ENCODE results near the gene PDZK1.
"Not testable (repeated sequence)": the region's sequence is repeated elsewhere in the genome, so short reads cannot be mapped to it uniquely, and the experiment has no call there.

The PDZK1 gene

DNA sequence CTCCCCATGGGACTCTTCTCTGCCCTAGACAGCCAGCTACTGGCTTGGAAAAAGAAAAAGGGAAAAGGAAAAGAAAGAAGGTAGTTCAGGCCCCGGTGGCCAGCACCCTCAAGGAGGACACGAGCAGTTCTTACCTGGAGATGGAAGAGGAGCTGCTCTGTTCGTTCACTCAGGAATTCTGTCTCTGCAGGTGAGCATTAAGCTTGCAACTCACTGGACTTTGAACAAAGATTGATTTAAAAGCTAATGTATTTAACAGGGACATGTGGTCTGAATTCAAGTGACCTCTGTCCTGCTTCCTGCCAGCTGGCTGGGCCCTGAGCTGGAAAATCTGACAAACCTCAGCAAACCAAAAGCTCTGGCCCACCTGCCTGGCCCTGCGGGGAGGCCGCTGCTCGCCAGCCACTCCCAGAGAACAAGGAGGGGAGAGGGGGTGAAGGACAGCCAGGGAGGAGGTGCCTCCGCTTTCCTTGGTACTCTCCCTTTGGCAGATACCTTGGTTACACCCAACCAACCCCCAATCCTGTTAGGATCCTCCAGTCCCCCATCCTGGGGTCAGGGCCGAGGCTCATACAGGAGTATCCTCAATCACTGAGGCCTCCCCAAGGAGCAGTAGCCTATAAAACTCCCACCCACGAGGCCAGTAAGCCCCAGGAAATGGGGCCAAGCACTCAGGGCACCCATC is at the start of gene PDZK1:
Gene PDZK1 (minus strand): TSS at position 186 of the 685 bp plus-strand sequence. CDS start 19,347 bp downstream, outside the sequence.
- DNase-seq: no peak

GRCh38 chr1:145751491-145752037 is 44.4 kb upstream of the PDZK1 start:
- DNase-seq: no peak

- DNase-seq: no peak
Measured at GRCh38 chr1:145750426-145750825, 43.3 kb upstream of the PDZK1 start.

DNA sequence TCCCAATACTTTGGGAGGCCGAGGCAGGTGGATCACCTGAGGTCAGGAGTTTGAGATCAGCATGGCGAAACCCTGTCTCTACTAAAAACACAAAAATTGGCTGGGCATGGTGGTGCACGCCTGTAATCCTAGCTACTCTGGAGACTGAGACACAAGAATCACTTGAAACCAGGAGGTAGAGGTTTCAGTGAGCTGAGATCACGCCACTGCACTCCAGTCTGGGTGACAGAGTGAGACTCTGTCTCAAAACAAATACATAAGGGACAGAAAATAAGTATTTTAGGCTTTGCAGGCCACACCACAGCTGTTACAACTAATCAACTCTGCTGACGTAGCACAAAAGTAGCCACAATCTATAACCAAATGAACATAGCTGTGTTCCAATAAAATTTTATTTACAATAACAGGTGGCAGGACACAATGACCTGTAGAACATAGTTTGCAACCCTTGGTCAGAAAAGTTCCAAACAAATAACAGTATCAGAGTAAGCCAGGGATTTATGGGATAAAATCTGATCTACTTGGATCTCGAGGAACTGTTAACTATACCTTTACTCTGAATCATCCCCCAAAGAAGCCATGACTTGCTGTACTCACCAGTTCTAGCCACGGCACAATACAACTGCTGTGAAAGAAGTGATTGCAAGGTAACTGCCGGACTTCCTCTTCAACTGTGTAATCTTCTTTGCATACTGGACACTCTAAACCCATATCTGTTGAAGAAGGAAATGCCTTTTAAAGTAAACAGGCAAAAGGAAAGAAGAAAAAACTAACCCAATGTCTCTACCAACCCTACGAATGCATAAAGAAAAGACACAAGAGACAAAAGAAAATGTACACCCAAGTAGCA is 40.5 kb upstream of the PDZK1 start:
- DNase-seq: no peak

DNA sequence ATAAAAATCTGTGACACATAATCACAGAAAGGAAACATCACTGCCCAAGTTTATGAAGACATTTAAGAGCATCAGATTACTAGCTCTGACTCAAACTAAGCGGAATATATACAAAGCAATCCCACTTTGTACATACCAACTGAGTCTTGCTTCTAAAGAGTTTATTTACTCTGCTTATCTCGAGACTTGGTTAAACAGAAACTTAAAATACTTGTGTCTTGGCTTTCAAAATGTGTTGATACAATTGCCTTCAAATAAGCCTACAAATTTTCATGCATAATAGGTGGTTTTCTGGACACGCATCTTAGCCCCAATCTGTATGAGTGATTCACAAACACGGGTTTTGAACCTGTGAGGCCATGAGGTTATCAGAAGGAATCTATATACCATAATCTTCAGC is 33.1 kb upstream of the PDZK1 start:
- DNase-seq: no peak

DNA sequence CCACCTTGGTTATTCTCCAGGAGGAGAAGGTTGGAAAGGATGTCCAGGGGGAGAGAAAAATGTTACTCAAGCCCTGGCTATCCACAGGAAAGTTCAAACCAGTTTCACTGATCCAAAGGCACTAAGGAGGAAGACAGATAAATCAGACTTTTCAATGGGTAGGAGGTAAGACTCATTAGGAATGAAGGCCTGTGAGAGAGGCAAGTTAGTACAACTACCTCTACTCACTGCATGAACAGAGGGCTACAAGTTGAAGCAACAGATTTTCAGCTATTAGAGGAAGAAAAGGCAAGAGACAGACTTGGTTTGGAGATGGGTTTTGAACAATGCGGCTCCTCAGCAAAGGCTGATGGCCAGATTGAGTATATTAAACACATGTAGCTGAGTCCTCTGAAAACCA is 29.0 kb upstream of the PDZK1 start:
- DNase-seq: no peak

DNA sequence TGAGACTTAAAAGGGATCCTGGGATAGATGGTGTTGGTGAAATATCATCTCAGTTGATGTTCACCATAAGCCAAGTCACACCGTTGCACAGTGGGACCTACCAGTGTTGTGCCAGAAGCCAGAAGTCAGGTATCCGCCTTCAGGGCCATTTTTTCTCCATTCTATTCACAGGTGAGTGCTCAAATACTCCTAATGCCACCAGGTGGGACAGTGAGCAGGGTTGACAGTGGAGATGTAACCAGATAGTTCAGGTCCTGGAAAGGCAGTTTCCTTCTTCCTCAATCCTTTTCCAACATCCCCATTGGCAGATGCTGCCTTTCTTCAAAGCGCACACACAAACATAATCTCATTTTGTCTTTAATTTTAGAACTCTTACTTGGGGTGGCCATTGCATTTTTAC is 23.7 kb upstream of the PDZK1 start:
- DNase-seq: no peak

GRCh38 chr1:145730467-145730866 is 23.3 kb upstream of the PDZK1 start:
- DNase-seq: no peak

DNA sequence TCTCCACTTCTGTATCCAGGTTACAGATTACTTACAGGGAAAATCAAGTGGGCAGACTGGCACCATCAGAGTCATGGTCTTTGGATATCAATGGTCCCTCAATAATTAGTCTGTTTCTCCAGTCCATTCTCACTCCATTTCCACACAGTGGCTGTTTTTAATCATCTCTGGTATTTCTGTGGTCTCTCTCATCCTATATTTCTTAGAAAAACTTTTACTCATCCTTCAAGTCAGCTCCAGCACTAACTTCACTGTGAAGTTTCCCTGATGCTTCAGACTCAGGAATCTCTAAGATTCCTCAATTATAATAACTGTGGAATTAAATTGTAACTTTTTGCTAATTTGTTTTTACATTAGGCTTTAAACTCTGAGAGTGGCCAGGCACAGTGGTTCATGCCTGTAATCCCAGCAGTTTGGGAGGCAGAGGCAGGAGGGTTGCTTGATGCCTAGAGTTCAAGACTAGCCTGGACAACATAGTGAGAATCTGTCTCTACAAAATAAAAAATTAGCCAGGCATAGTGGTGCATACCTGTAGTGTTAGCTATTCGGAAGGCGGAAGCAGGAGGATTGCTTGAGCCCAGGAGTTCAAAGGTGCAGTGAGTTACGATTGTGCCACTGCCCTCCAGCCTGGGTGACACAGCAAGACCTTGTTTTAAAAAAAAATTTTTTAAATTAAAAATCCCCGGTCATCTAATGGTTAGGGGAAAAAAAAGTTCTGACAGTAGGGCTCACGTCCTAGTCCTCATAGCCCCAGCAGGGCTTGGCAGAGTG is 22.7 kb upstream of the PDZK1 start:
- peak; percentile 8 for DNase-seq

DNA sequence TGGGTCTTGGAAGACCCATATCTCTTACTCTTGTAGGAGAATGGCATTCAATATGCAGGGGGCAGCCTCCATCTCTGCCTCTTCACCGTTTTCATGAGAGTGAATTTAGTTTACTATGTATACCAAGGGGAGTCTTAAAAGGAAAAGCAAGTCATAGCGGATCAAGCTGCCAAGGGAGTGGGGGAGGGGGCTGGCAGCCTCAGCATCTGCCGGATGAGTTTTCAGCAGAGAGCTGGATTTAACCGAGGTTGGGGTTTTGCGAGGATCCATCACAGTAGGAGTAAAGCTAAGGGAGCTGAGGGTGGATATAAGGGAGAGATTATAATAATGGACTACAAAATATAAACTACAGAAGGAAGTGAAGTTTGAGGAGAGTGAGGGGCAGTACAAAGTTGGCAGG is 22.0 kb upstream of the PDZK1 start:
- DNase-seq: no peak

DNA sequence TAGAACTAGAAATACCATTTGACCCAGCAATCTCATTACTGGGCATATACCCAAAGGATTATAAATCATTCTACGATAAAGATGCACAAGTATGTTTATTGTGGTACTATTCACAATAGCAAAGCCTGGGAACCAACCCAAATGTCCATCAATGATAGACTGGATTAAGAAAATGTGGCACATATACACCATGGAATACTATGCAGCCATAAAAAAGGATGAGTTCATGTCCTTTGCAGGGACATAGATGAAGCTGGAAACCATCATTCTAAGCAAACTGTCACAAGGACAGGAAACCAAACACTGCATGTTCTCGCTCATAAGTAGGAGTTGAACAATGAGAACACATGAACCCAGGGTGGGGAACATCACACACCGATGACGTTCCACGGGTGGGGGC is 19.0 kb upstream of the PDZK1 start:
- DNase-seq: not testable (repeated sequence)

- peak; percentile 48 for DNase-seq
Measured at GRCh38 chr1:145720878-145721671, 13.9 kb upstream of the PDZK1 start.

DNA sequence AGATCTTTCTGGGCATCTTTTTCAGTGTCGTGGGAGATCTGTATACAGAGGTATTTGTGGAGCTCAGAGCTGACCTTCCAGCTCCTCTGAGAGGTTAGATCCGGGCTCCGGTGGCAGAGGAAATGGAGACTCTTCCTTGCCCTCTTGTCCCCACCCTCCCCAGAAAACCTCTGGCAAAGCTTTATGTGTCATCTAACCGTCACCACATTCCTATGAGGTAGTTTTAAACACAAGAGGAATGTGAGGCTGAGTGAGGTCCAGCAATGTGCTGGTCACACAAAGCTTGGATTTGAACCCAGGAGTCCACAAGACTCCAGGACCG is 13.3 kb upstream of the PDZK1 start:
- DNase-seq: no peak

GRCh38 chr1:145719230-145720079 is 12.3 kb upstream of the PDZK1 start, which contains the start of gene CD160:
Gene CD160 (plus strand): TSS chr1:145719499. CDS start chr1:145728328, 8,829 bp downstream.
- DNase-seq: no peak

DNA sequence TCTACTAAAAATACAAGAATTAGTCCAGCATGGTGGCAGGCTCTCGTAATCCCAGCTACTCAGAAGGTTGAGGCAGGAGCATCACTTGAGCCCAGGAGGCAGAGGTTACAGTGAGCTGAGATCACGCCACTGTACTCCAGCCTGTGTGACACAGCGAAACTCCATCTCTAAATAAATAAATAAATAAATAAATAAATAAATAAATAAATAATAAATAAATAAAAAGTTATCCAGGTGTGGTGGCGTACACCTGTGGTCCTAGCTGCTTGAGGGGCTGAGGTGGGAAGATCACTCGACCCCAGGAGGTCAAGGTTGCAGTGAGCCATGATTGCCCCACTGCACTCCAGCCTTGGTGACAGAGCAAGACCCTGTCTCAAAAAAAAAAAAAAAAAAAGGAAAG is 11.3 kb upstream of the PDZK1 start:
- DNase-seq: not testable (repeated sequence)

- no peak for DNase-seq
Measured at GRCh38 chr1:145717833-145718232, 10.7 kb upstream of the PDZK1 start.

- DNase-seq: no peak
Measured at GRCh38 chr1:145716641-145717345, 9.6 kb upstream of the PDZK1 start.

DNA sequence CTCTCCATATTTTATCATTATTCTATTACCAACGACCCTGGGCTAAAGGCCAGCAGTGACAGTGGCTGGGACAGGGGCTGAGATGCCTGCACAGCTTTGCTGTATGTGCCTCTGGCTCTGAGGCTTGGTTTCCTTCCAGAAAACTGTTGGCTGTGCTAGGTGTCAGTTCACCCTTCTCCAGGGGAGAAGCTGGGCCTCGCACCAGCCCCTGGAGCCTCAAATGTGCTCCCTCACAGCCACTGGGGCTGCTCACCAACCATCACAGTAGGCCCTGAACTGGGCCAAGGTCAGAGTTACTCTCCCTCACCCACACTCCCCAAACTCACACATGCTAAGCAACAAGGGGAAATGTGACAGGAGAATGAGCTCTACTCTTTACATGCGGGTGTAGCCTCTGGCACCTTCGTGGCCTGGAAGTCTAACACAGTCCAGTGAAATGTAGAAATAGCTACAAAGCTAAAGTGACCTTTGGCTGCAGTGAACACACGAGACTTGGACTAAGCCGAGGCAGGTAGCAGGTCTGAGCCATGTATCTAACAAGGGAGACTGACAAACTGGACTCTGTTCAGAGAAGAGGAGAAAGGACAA is 7.5 kb upstream of the PDZK1 start:
- no peak for DNase-seq

- DNase-seq: no peak
Measured at GRCh38 chr1:145711213-145711651, 4.1 kb upstream of the PDZK1 start.

- no peak for DNase-seq
Measured at GRCh38 chr1:145710291-145711027, 3.3 kb upstream of the PDZK1 start.

Measured in DMS79 treated with DMSO at 0.1 percent for 48 hours (cell line).